RWPE1 (cell line): ENCODE results near the gene TNK2.

Experiments
- CTCF ChIA-PET: fragments of 350-600 bp; sonication (Branson Sonifier 250); formaldehyde crosslinking; extraction: SDS; loops from one replicate; lab custom pipeline; 2021; lab: Yijun Ruan, JAX
- POLR2A ChIA-PET: fragments of 400-600 bp; formaldehyde crosslinking; extraction: SDS; loops from one replicate; lab custom pipeline; 2020; ENCODE audit warnings: antibody characterized with exemption; ENCODE audit not compliant: low non-redundant PET; lab: Yijun Ruan, JAX
- DNase-seq: peaks from one replicate; pipeline ENCODE4 v3.0.0; 2012; ENCODE audit warnings: low spot score
- H3K27ac ChIP-seq: fragments of 450-650 bp; 2 replicates; pipeline ENCODE4 v1.5.1; 2017
- TF ChIP-seq, protein P1 (sequence below): fragments of 450-650 bp; conservative IDR thresholded peaks from 2 replicates; pipeline ENCODE4 v1.5.1; 2017; ENCODE audit warnings: low read depth, mild to moderate bottlenecking

The TNK2 gene

DNA sequence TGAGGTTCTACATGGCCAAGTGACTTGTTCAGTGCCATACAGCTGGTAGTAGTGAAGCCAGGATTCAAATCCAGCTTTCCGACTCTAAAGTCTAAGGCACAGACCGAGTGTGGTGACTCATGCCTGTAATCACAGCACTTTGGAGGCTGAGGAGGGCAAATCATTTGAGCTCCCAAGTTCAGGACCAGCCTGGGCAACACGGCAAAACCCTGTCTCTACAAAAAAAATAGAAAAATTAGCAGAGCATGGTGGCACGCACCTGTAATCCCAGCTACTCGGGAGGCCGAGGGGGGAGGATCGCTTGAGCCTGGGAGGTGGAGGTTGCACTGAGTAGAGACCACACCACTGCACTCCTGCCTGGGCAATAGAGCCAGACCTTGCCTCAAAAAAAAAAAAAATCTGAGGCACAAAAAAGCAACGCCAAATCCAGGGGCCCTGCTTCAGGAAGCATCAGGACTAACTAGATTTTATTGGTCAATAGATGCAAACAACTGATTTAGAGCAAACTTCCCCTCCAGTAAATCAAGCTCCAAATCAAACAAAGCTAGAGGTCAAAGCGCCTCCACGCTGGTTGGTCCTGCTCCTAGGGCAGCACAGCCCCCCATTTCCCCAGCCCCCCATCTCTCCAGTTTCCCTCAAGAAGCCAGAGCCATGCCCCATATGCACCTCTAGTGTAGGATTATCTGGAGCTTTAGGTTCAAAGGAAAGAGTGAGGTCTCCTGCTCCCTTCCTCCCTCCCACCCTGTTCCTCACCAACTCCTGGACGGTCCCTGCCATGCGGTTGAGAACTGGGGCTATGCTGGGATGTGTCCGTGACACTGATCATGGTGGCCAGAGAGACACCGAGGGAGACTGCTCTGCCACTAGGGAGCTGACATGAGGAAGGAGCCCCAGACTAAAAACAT is 2.9 kb upstream of the TNK2 start:
- POLR2A ChIA-PET, result no interaction called here
- peak overlapping the region; percentile 99 for H3K27ac ChIP-seq
- CTCF ChIA-PET, result interaction anchor here (0.6 to 1.4 kb wide), 4 partner anchors 16 to 341 kb away, joined by 4 to 6 read pairs (median 5); no protein-coding TSS in a partner anchor
- DNase-seq, result no peak
- TF ChIP-seq, protein P1, sequence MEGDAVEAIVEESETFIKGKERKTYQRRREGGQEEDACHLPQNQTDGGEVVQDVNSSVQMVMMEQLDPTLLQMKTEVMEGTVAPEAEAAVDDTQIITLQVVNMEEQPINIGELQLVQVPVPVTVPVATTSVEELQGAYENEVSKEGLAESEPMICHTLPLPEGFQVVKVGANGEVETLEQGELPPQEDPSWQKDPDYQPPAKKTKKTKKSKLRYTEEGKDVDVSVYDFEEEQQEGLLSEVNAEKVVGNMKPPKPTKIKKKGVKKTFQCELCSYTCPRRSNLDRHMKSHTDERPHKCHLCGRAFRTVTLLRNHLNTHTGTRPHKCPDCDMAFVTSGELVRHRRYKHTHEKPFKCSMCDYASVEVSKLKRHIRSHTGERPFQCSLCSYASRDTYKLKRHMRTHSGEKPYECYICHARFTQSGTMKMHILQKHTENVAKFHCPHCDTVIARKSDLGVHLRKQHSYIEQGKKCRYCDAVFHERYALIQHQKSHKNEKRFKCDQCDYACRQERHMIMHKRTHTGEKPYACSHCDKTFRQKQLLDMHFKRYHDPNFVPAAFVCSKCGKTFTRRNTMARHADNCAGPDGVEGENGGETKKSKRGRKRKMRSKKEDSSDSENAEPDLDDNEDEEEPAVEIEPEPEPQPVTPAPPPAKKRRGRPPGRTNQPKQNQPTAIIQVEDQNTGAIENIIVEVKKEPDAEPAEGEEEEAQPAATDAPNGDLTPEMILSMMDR, result no peak

DNA sequence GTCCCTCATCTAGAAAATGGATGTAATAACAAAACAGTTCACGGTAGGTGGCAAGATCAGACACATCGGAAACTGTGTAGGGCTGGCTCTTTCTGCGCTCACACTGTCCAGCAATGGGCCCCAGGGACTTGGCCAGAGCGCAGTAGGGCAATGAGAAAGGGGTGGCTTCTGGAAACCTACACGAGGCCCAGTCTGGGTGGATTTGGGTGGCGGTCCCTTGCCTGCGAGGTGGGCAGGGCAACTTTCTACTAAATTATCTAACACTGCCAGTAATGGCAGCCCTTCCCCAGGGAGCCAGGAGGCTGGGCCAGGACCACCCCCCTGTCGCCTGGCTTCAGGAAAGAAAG is 2.1 kb upstream of the TNK2 start:
- POLR2A ChIA-PET, result no interaction called here
- CTCF ChIA-PET, result interaction anchor here (0.8 to 4.4 kb wide), 2 partner anchors 15 kb away, joined by 5 to 43 read pairs; no protein-coding TSS in a partner anchor
- no peak for DNase-seq
- TF ChIP-seq, protein P1, result no peak
- H3K27ac ChIP-seq, result peak overlapping the region; percentile 99

DNA sequence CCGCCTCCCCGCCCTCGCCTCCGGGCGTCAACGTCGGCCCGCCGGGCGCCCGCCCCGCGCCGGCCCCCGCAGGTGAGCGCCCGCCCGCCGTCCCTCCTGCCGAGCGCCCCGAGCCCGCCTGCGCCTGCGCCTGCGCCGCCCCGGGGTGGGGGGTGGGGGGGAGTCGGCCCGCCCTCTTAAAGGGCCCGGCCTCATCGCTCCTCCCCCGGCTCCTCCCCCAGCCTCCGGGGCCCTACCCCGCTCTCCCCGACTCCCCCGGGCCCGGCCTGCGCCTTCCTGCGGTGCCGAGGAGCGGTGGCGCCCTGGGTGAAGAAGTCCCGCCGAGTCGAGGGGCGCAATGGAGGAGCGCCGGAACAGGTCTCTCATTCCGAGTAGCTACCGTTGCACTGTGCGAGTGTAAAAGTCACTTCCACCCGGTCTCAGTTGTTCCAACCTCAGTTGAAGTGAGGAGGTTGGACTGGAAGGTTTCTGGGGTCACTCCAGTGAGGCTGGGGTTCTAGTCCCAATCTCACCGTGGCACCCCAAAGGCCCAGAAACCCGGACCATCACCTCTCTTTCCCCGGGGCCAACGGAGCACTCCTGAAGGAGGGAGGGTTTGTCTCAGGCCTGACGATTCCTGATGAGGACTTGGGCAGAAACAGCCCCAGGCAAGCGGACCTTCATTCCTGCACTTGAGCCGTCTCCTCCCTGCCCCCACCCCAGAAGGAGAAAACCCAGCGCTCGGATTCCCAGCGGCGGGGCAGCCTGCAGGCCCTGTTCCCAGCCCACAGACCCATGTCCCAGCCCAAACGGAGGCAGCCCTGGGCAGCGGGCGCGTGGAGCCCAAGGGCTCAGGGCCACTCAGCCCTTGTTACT is 1.5 kb upstream of the TNK2 start:
- ChIA-PET CTCF (interaction anchor here (1.0 to 4.4 kb wide), 2 partner anchors 15 to 21 kb away, joined by 3 to 43 read pairs; no protein-coding TSS in a partner anchor), POLR2A (no interaction called here)
- DNase-seq, result peak; percentile 96
- H3K27ac ChIP-seq, result peak overlapping the region; percentile 99
- TF ChIP-seq, protein P1, result no peak

DNA sequence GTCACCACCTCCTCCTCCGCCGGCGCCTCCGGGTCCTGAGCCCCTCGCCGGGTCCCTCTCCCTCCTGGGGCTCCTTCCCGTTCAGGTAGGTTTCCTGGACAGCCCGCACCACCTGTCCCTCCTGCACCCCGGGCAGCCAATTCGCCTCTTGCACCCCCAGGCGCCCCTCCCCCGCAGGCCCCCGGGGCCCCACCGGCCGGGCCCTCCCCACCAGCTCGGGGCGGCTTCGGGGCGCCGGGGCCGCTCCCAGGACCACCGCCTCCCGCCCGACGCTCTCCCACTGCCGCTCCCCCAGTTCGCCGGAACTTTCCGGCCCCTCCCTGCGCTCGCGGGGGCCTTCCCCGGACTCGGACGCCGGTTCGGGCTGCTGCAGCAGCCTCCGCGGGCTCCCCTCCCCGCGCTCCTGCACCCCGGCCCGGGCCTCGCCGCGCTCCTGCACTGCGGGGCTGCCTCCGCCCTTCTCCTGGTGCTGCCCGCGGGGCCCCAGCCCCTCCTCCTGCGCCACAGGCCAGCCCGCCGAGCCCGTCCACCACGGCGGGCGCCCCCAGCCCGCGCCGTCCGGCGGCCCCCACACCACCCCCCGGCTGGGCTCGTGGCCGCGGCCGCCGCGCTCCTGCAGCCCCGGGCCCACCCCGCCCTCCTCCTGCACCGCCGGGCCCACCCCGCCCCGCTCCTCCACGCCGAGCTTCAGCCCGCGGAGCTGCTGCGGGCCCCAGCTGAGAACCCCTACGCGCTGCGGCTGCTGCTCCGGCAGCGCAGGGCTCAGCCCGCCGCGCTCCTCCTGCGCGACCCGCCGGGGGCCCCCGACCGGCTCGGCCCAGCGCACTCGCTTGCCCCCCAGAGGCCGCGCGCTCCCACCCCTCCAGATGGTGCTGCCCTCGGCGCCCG is 587 bp upstream of the TNK2 start:
- POLR2A ChIA-PET, result no interaction called here
- TF ChIP-seq, protein P1, result no peak
- H3K27ac ChIP-seq, result peak overlapping the region; percentile 99
- no peak for DNase-seq
- CTCF ChIA-PET, result interaction anchor here (0.7 to 4.4 kb wide), 3 partner anchors 14 to 335 kb away, joined by 3 to 43 read pairs (median 3); no protein-coding TSS in a partner anchor

DNA sequence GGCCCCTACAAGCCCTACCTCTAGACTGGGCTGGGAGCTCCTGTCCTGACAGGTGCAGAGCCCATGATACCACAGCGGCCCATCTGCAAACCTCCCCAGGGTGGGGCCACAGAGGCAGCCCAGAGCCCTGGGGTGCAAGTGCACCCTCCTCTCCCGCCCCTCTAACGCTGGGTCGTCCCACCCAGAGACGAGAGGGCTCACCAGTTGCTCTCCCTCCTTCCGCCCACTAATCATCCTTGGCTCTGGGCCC is 742 bp downstream of the TNK2 start:
- no peak for DNase-seq
- peak overlapping the region; percentile 99 for H3K27ac ChIP-seq
- ChIA-PET CTCF (interaction anchor here (1.4 to 4.4 kb wide), 2 partner anchors 12 to 44 kb away, joined by 7 to 43 read pairs; no protein-coding TSS in a partner anchor), POLR2A (interaction anchor here (1.0 kb wide), 1 partner anchor 12 kb away, joined by 3 read pairs; no protein-coding TSS in a partner anchor)
- TF ChIP-seq, protein P1, result no peak
